Choroid plexus epithelial cell (primary cell): ENCODE results near the gene POU6F1.
A peak's percentile ranks its signal among the peaks of the same experiment; 100 is the strongest.

ENCODE experiments used
- DNase-seq: peaks from one replicate; pipeline ENCODE4 v3.0.0-alpha.2; 2010; ENCODE audit warnings: low read depth
- H3K4me3 ChIP-seq: 2 replicates; pipeline ENCODE4 v1.5.1; 2011; ENCODE audit warnings: low read depth, mild to moderate bottlenecking, control low read depth, low read length, moderate library complexity
- TF ChIP-seq, protein P1 (sequence below): conservative IDR thresholded peaks from 2 replicates; pipeline ENCODE4 v1.5.1; 2011; ENCODE audit warnings: low read depth, mild to moderate bottlenecking, control low read depth, inconsistent platforms, low read length, moderate library complexity

POU6F1 gene

DNA sequence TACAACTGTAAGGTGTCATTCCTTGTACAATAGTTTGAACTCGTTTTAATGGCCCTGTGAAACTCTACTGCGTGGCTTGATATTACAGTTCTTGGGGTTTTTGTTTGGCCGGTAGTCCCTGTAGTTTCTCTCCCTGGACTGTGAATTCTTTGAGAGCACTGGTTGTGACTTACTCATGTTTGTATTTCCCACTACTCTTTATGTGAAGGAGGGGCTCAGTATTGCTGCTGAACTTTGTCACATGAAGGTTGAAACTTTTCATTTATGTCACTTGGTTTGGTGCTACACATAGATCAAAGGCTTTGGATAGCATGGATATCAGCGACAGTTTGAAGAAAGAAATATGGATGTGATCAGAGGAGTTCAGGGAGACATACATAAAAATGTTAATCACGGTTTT is 1.5 kb upstream of the POU6F1 start:
- no peak overlapping the region for H3K4me3 ChIP-seq
- DNase-seq, result no peak
- TF ChIP-seq, protein P1, sequence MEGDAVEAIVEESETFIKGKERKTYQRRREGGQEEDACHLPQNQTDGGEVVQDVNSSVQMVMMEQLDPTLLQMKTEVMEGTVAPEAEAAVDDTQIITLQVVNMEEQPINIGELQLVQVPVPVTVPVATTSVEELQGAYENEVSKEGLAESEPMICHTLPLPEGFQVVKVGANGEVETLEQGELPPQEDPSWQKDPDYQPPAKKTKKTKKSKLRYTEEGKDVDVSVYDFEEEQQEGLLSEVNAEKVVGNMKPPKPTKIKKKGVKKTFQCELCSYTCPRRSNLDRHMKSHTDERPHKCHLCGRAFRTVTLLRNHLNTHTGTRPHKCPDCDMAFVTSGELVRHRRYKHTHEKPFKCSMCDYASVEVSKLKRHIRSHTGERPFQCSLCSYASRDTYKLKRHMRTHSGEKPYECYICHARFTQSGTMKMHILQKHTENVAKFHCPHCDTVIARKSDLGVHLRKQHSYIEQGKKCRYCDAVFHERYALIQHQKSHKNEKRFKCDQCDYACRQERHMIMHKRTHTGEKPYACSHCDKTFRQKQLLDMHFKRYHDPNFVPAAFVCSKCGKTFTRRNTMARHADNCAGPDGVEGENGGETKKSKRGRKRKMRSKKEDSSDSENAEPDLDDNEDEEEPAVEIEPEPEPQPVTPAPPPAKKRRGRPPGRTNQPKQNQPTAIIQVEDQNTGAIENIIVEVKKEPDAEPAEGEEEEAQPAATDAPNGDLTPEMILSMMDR, result no peak

DNA sequence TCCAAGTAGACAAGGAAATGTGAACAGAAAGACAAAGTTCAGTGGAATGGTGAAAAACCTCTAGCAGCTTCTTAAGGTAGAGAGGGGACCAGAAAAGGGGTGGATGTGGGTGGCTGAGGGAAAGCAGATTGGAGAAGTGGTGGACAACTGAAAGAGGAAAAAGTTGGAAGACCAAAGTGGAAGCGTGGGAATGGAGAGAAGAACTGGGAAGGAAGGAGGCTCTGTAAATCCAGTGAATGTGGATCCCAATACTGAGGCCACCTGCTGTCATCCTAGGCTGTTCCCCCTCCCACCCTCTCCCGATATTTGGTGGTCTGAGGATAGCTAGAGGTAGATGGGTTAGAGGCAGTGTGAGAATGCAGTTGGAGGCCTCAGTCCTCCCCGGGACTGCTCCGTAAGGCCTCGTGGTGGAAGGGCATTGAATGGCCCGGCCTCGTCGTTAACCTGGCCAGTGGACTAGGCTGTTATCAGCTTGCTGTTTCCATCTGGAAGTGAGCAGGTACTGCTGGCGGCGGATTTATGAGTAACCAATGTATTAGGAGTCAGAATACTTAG is 822 bp upstream of the POU6F1 start:
- TF ChIP-seq, protein P1, result no peak
- no peak for DNase-seq
- H3K4me3 ChIP-seq, result peak overlapping the region; percentile 84

DNA sequence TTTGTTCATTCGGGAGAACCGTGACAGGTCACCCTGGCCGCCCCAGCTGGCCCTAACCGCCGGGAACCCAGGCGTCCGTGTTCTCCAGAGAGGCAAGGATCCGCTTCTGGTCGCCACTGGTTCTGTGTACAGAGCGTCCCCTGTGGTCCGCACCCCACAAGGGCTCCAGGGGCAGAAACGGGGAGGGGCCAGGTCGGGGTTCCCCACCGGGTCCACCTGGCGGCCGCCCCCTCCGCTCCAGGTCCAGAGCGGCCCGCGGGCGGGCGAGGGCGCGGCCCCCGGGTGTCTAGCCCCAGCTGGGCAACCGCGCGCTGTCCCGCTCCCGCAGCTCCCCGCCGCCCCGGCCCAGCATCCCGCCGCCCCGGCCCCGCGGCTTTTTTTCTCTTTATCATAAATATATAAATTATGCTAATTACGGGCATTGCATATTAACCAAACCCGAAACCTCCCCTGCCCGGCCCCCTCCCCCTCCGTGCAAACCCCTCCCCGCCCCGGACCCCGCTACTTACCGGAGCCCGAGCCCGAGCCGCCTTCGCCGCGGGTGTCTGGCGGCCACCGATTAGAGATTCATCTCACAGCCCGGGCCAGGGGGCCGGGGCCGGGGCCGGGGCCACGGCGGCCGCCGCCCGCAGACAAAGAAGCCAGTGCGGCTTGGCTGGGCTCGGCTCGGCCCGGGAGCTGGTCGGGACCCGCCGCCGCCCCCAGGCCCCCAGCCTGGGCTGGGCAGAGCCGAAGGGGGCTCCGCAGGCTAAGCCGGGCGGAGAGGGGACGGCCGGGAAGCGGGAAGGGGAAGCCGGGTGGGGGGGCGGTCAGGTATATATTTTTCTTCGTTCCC is 512 bp downstream of the POU6F1 start:
- DNase-seq, result peak; percentile 26
- TF ChIP-seq, protein P1, result peak; percentile 32
- peak overlapping the region; percentile 84 for H3K4me3 ChIP-seq

DNA sequence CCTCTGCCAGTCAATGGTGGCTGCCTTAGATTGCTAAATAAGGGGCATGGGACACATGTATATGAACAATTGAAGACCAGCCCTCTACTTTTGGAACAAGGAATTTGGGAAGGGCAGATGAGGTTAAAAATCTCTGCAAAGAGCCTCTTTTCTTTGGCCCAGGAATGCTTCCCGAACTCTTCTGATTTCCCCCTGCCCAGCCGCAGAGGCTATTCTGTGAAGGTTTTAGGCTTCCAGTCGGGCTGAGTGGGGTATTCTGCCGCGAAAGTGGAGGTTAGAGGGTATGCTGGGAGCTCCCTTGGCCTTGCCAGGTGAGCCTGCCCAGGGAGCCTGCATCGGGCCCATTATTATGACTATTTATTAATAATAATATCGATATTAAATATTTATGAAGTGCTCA is 1.2 kb downstream of the POU6F1 start:
- TF ChIP-seq, protein P1, result no peak
- DNase-seq, result no peak
- H3K4me3 ChIP-seq, result peak overlapping the region; percentile 84

DNA sequence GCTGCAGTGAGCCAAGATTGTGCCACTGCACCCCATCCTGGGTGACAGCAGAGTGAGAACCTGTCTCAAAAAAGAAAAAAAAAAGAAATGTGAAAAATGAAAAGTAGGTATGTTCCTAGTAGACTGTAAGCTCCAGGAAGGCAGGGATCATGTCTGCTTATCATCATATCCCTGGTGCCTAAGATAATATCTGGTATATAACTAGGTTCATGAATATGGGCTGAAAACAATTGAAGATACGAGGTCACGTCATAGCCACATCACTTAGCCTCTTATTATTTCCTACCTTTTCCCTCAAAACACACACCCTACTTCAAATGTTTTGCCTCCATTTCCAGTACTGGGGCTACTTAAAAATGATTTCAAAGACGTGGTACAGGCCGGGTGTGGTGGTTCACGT is 3.0 kb downstream of the POU6F1 start:
- TF ChIP-seq, protein P1, result no peak
- DNase-seq, result no peak

DNA sequence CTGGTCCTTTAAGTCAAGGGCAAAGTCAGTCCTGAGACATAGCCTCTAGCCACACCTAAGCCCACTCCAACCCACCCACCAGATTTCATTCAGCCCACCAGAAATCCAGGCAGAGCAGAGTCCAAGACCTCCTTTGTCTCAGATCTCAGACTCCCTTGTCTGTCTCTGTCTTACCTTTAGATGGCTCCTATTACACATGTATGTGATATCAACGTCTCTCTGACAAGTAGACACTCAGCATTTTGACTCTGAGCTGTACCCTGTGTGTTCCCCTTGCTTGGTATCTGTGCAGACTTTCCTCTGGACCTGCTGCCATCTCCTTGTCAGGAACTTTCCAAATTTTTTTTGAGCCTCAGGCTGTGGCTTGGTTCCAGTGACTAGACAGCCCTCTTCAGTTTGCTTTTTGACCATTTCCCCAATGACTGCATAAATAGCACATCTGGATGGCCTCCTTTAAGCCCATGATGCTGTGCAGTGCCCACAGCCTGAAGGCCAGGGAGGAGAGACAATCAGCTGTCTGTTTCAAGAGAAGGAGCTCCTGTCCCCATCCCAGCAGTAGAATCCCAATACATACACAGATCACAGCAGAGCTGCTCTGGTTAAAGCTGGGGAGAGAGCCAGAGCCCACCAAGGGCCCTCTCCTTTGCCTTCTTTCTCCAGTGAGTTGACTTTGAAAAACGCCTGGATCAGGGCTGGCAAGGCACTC is 7.0 kb downstream of the POU6F1 start:
- H3K4me3 ChIP-seq, result no peak overlapping the region
- TF ChIP-seq, protein P1, result no peak
- no peak for DNase-seq

More for the DNA sequence above, 3.0 kb downstream of the POU6F1 start:
- no peak overlapping the region for H3K4me3 ChIP-seq
